Measurements from ENCODE around the gene ZBTB12.

DNA sequence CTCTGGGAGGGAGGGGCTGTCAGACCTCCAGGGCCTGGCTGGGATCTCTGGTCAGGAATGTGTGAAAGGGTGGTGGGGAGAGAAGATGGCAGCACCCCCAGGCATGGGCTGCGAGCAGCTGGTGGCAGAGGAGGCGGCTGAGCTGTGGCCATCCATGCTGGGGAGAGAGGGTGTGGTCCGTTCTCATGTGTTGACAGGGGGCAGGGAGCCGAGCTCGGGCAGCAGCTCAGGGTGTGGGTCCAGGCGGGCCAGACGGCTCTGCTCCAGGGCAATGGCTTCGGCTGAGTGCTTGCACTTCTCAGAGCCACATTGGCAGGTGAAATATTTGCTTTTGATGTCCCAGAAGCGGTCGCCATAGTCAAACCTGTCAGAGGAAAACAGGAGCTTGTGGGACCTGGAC lies 22.0 kb downstream of the ZBTB12 start:
- TF ChIP-seq, protein P1, sequence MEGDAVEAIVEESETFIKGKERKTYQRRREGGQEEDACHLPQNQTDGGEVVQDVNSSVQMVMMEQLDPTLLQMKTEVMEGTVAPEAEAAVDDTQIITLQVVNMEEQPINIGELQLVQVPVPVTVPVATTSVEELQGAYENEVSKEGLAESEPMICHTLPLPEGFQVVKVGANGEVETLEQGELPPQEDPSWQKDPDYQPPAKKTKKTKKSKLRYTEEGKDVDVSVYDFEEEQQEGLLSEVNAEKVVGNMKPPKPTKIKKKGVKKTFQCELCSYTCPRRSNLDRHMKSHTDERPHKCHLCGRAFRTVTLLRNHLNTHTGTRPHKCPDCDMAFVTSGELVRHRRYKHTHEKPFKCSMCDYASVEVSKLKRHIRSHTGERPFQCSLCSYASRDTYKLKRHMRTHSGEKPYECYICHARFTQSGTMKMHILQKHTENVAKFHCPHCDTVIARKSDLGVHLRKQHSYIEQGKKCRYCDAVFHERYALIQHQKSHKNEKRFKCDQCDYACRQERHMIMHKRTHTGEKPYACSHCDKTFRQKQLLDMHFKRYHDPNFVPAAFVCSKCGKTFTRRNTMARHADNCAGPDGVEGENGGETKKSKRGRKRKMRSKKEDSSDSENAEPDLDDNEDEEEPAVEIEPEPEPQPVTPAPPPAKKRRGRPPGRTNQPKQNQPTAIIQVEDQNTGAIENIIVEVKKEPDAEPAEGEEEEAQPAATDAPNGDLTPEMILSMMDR (IDR thresholded peaks at IDR 0.05), result no peak
- no peak for TF ChIP-seq POLR2A (IDR thresholded peaks at IDR 0.05)

All from stomach (tissue), 4 donors.